Caco-2 (cell line): ENCODE results near the gene IL10RB. TPM values are rescaled to one million over a fixed set of nuclear protein-coding genes. Genes with fewer than 3 reads are reported as not detected.

Experiments
- BruUV-seq: library from RNA; stranded (reverse); fragments of 400-500 nt; replicated peaks from 2 replicates; lab custom pipeline; 2021; lab: Mats Ljungman, UMichigan
- CTCF ChIA-PET: fragments of 300-600 bp; sonication (Branson Sonifier 250); formaldehyde crosslinking; loops from one replicate; lab custom pipeline; 2022; ENCODE audit warnings: antibody characterized with exemption; lab: Charles Lee
- POLR2A ChIA-PET: fragments of 300-600 bp; sonication (Branson Sonifier 250); formaldehyde crosslinking; loops from one replicate; lab custom pipeline; 2022; ENCODE audit warnings: antibody characterized with exemption; lab: Charles Lee
- DNase-seq, 2 experiments: peaks; one replicate each; pipeline versions ENCODE4 v3.0.0 to v3.0.0-alpha.2; 2020 to 2022
- H3K27me3 ChIP-seq: replicated peaks from 2 replicates; pipeline ENCODE4 v1.6.0; 2011; ENCODE audit warnings: low read length; ENCODE audit not compliant: control insufficient read depth, insufficient read depth
- H3K36me3 ChIP-seq: 2 replicates; pipeline ENCODE4 v1.5.1; 2011; ENCODE audit warnings: low read length; ENCODE audit not compliant: control insufficient read depth, insufficient read depth
- H3K4me1 ChIP-seq: fragments of 250-450 bp; sonication (Bioruptor Pico); 2 replicates; pipeline ENCODE4 v1.5.1; 2020; ENCODE audit warnings: mild to moderate bottlenecking
- H3K4me3 ChIP-seq: 2 replicates; pipeline ENCODE4 v1.5.1; 2011; ENCODE audit warnings: low read depth, mild to moderate bottlenecking, control low read depth, low read length
- H3K9me3 ChIP-seq: fragments of 250-450 bp; sonication (Bioruptor Pico); 2 replicates; pipeline ENCODE4 v1.5.1; 2020; ENCODE audit warnings: mild to moderate bottlenecking, moderate library complexity
- H3K27ac Mint-ChIP-seq: one replicate; pipeline ENCODE4 v1.8.0; 2022; ENCODE audit warnings: mixed read lengths; ENCODE audit not compliant: unreplicated experiment
- H3K27me3 Mint-ChIP-seq: one replicate; pipeline ENCODE4 v1.8.0; 2022; ENCODE audit warnings: mixed read lengths; ENCODE audit not compliant: insufficient read depth, unreplicated experiment
- H3K36me3 Mint-ChIP-seq: one replicate; pipeline ENCODE4 v1.8.0; 2022; ENCODE audit warnings: mild to moderate bottlenecking, mixed read lengths; ENCODE audit not compliant: insufficient read depth, unreplicated experiment
- H3K4me1 Mint-ChIP-seq: one replicate; pipeline ENCODE4 v1.8.0; 2022; ENCODE audit warnings: low read depth, mixed read lengths; ENCODE audit not compliant: unreplicated experiment
- H3K4me3 Mint-ChIP-seq: one replicate; pipeline ENCODE4 v1.8.0; 2022; ENCODE audit warnings: mild to moderate bottlenecking, moderate library complexity, mixed read lengths; ENCODE audit not compliant: unreplicated experiment
- H3K9me3 Mint-ChIP-seq: one replicate; pipeline ENCODE4 v1.8.0; 2022; ENCODE audit warnings: mixed read lengths; ENCODE audit not compliant: unreplicated experiment
- CTCF ChIP-seq, 2 experiments: fragments of 200-600 bp in 1 of 2; IDR thresholded peaks; 1 replicate in 1 of 2; 2 replicates in 1 of 2; pipeline versions ENCODE4 v1.5.1 to v1.8.0; 2011 to 2022; ENCODE audit warnings: antibody characterized with exemption in 1 of 2, control low read depth in 1 of 2, inconsistent platforms in 1 of 2, low read depth in 1 of 2, low read length in 1 of 2, mild to moderate bottlenecking in 1 of 2, moderate library complexity in 1 of 2; ENCODE audit not compliant: insufficient read depth in 1 of 2, severe bottlenecking in 1 of 2, unreplicated experiment in 1 of 2
- intact Hi-C: fragments of 100-400 bp; cut with micrococcal nuclease; formaldehyde crosslinking; loops from one replicate; pipeline ENCODE4 v1.10.0; 2022; ENCODE audit not compliant: unreplicated experiment
- total RNA-seq: library from RNA; stranded (reverse); gene quantifications from 2 replicates; pipeline ENCODE4 v1.2.3, GENCODE V29; 2022

The IL10RB gene
- total RNA-seq, 1 experiment from 2014 or later, result 13.1 TPM

DNA sequence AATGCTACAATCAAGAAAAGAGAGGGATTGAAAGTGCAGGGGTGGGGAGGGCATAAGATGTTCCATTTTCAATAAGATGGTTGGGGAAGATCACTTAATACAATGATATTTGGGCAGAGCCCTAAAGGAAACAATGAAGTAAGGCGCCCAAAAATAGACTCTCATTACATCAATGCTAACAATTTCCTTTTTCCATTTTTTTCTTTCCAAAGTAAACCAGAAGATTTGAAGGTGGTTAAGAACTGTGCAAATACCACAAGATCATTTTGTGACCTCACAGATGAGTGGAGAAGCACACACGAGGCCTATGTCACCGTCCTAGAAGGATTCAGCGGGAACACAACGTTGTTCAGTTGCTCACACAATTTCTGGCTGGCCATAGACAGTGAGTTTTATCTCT lies 19.7 kb upstream of the IL10RB start:
- H3K4me3 ChIP-seq, result no peak overlapping the region
- Mint-ChIP-seq H3K4me3 (no peak overlapping the region), H3K4me1 (no peaks in the 10 kb centered on the region), H3K9me3 (no peaks in the 10 kb centered on the region), H3K27ac (no peak overlapping the region), H3K27me3 (no peaks in the 10 kb centered on the region), H3K36me3 (peaks cover 91% of the 10 kb centered on the region)
- no TSS peak for BruUV-seq
- H3K36me3 ChIP-seq, result no peaks in the 10 kb centered on the region; the same call in 1 of the 2 replicates
- intact Hi-C loops, result no loop called here
- no peaks in the 10 kb centered on the region for H3K4me1 ChIP-seq
- CTCF ChIA-PET, result no interaction called here
- H3K27me3 ChIP-seq, result no peaks in the 10 kb centered on the region
- no peaks in the 10 kb centered on the region for H3K9me3 ChIP-seq
- DNase-seq, result no peak
- no peak for TF ChIP-seq CTCF (IDR thresholded peaks at IDR 0.05; ENCODE audit: insufficient read depth in 1 of 2, low read depth in 1 of 2, low read length in 1 of 2, severe bottlenecking in 1 of 2, unreplicated experiment in 1 of 2)
- POLR2A ChIA-PET, result no interaction called here

GRCh38 chr21:33246963-33247362 lies 19.2 kb upstream of the IL10RB start:
- no peaks in the 10 kb centered on the region; the same call in 1 of the 2 replicates for H3K36me3 ChIP-seq
- no peak overlapping the region for H3K4me3 Mint-ChIP-seq
- peaks cover 90% of the 10 kb centered on the region for H3K36me3 Mint-ChIP-seq
- ChIA-PET POLR2A (no interaction called here), CTCF (no interaction called here)
- no peak overlapping the region for H3K27ac Mint-ChIP-seq
- no peaks in the 10 kb centered on the region for H3K9me3 ChIP-seq
- no peak for DNase-seq
- no peaks in the 10 kb centered on the region for H3K4me1 ChIP-seq
- no peak overlapping the region for H3K4me3 ChIP-seq
- no peaks in the 10 kb centered on the region for H3K27me3 Mint-ChIP-seq
- no peaks in the 10 kb centered on the region for H3K9me3 Mint-ChIP-seq
- intact Hi-C loops, result no loop called here
- no peaks in the 10 kb centered on the region for H3K4me1 Mint-ChIP-seq
- no peaks in the 10 kb centered on the region for H3K27me3 ChIP-seq
- no TSS peak for BruUV-seq
- TF ChIP-seq CTCF (IDR thresholded peaks at IDR 0.05; ENCODE audit: insufficient read depth in 1 of 2, low read depth in 1 of 2, low read length in 1 of 2, severe bottlenecking in 1 of 2, unreplicated experiment in 1 of 2), result no peak

- Mint-ChIP-seq H3K27me3 (no peaks in the 10 kb centered on the region), H3K4me1 (no peaks in the 10 kb centered on the region), H3K36me3 (peaks cover 85% of the 10 kb centered on the region), H3K27ac (no peak overlapping the region), H3K4me3 (no peak overlapping the region), H3K9me3 (no peaks in the 10 kb centered on the region)
- POLR2A ChIA-PET, result no interaction called here
- no peak for DNase-seq
- intact Hi-C loops, result no loop called here
- no peaks in the 10 kb centered on the region; the same call in 1 of the 2 replicates for H3K36me3 ChIP-seq
- no peak overlapping the region for H3K4me3 ChIP-seq
- no peaks in the 10 kb centered on the region for H3K27me3 ChIP-seq
- BruUV-seq, result no TSS peak
- TF ChIP-seq CTCF (IDR thresholded peaks at IDR 0.05; ENCODE audit: insufficient read depth in 1 of 2, low read depth in 1 of 2, low read length in 1 of 2, severe bottlenecking in 1 of 2, unreplicated experiment in 1 of 2), result no peak
- CTCF ChIA-PET, result no interaction called here
- H3K9me3 ChIP-seq, result no peaks in the 10 kb centered on the region
- no peaks in the 10 kb centered on the region for H3K4me1 ChIP-seq
Observed at GRCh38 chr21:33247599-33247998, 18.6 kb upstream of the IL10RB start.
